ENCODE data around the gene CPO.

GRCh38 chr2:206984206-206984605 lies 44.9 kb downstream of the CPO start:
- no peak for TF ChIP-seq POLR2AphosphoS5 (IDR thresholded peaks at IDR 0.05; ENCODE audit: control insufficient read depth, insufficient read depth, low read depth, low read length)
- TF ChIP-seq CREB1 (IDR thresholded peaks at IDR 0.05), result no peak
- no peak for TF ChIP-seq CREB1 (CRISPR knock-in tag; IDR thresholded peaks at IDR 0.05)
- no peak for TF ChIP-seq RAD21 (CRISPR knock-in tag; conservative IDR thresholded peaks at IDR 0.05 in 1 of 2, IDR thresholded peaks at IDR 0.05 in 1 of 2)
- TF ChIP-seq CTCF (IDR thresholded peaks at IDR 0.05 in 2 of 3, conservative IDR thresholded peaks at IDR 0.05 in 1 of 3; ENCODE audit: insufficient read depth in 2 of 3, low read depth in 1 of 3, low read length in 3 of 3), result no peak
- TF ChIP-seq ZNF592 (IDR thresholded peaks at IDR 0.05), result no peak
- TF ChIP-seq SRSF3 (IDR thresholded peaks at IDR 0.05; ENCODE audit: insufficient read depth, low read length), result no peak
- no peak for TF ChIP-seq MAFF (IDR thresholded peaks at IDR 0.05; ENCODE audit: low read length)
- no peak for TF ChIP-seq ZBTB40 (IDR thresholded peaks at IDR 0.05)
- no peak for TF ChIP-seq ZBTB40 (CRISPR knock-in tag; IDR thresholded peaks at IDR 0.05)
- TF ChIP-seq TEAD1 (CRISPR knock-in tag; IDR thresholded peaks at IDR 0.05), result no peak
